Fibroblast of villous mesenchyme (primary cell): ENCODE measurements around the gene PDLIM1. TPM values are rescaled to one million over a fixed set of nuclear protein-coding genes. Genes with fewer than 3 reads are reported as not detected.

Experiments used
- DNase-seq: peaks from one replicate; pipeline ENCODE4 v3.0.0-alpha.2; 2010; ENCODE audit warnings: low read depth
- H3K4me3 ChIP-seq: 2 replicates; pipeline ENCODE4 v1.5.1; 2011; ENCODE audit warnings: low read depth, mild to moderate bottlenecking, low read length
- CTCF ChIP-seq: IDR thresholded peaks from 2 replicates; pipeline ENCODE4 v1.5.1; 2012; ENCODE audit warnings: low read depth, mild to moderate bottlenecking, low read length; ENCODE audit not compliant: insufficient read depth
- total RNA-seq: library from RNA; depleted of rRNA; stranded (reverse); fragments of >200 nt; gene quantifications from 2 replicates; pipeline ENCODE4 v1.2.3, GENCODE V29; 2012

Gene PDLIM1
- total RNA-seq, 1 donor: 75.6 TPM

GRCh38 chr10:95193944-95194343 is 96.9 kb downstream of the PDLIM1 start, which contains the start of gene ACSM6:
Gene ACSM6 (plus strand): TSS chr10:95194238. CDS start chr10:95194486, 248 bp downstream.
- no peak for TF ChIP-seq CTCF
- DNase-seq: no peak
- no peak within 1 kb of the TSS for H3K4me3 ChIP-seq

GRCh38 chr10:95188593-95188992 is 102.2 kb downstream of the PDLIM1 start:
- no peak overlapping the region for H3K4me3 ChIP-seq
- DNase-seq: no peak
- TF ChIP-seq CTCF: no peak

- TF ChIP-seq CTCF: no peak
- DNase-seq: no peak
- no peak overlapping the region for H3K4me3 ChIP-seq
These were observed 103.2 kb downstream of the PDLIM1 start for GRCh38 chr10:95187617-95188016.

Other genes starting within 250 kb of the PDLIM1 start
- not detected in 2 replicates for gene CYP2C8, start 221.5 kb downstream of the PDLIM1 start, total RNA-seq
- gene ACSM6, start 96.8 kb downstream of the PDLIM1 start, total RNA-seq: not detected in 2 replicates